Naive thymus-derived CD8-positive, alpha-beta T cell (primary cell): ENCODE data around the gene LRCH1. TPM values are rescaled to one million over a fixed set of nuclear protein-coding genes. Genes with fewer than 3 reads are reported as not detected.

Experiments
- ATAC-seq, 2 donors: fragments of 150-1000 bp; cut with Tn5 transposase in 1 of 2; sonication (Bioruptor Pico), chemical (Tn5 transposase) in 1 of 2; 1 replicate in 1 of 2; 2 replicates in 1 of 2; pipeline ENCODE4 v1.10.0; 2021; ENCODE audit warnings: mild to moderate bottlenecking in 2 of 2, moderate library complexity in 2 of 2
- POLR2A ChIA-PET: fragments of 350-600 bp; sonication (Branson Sonifier 250); formaldehyde crosslinking; loops from one replicate; lab custom pipeline; 2021; ENCODE audit warnings: antibody characterized with exemption; lab: Charles Lee
- DNase-seq, 10 donors: peaks; one replicate each; pipeline versions ENCODE4 v3.0.0 to v3.0.0-alpha.2; 2020 to 2022
- H3K27ac Mint-ChIP-seq, 10 donors: one replicate each; pipeline ENCODE4 v1.8.0; 2020 to 2022; ENCODE audit warnings: mild to moderate bottlenecking in 10 of 10, mixed read lengths in 10 of 10, moderate library complexity in 4 of 10, inconsistent platforms in 1 of 10
- H3K27me3 Mint-ChIP-seq, 5 donors: one replicate each; pipeline ENCODE4 v1.8.0; 2021 to 2022; ENCODE audit warnings: mixed read lengths in 5 of 5
- H3K36me3 Mint-ChIP-seq, 3 donors: one replicate each; pipeline ENCODE4 v1.8.0; 2020 to 2022; ENCODE audit warnings: mixed read lengths in 3 of 3, mild to moderate bottlenecking in 2 of 3, inconsistent platforms in 1 of 3
- H3K4me1 Mint-ChIP-seq, 4 donors: one replicate each; pipeline ENCODE4 v1.8.0; 2021 to 2022; ENCODE audit warnings: mixed read lengths in 4 of 4
- H3K4me3 Mint-ChIP-seq, 10 donors: one replicate each; pipeline ENCODE4 v1.8.0; 2020 to 2022; ENCODE audit warnings: mild to moderate bottlenecking in 10 of 10, mixed read lengths in 10 of 10, moderate library complexity in 6 of 10, inconsistent platforms in 1 of 10
- H3K9me3 Mint-ChIP-seq, 9 donors: one replicate each; pipeline ENCODE4 v1.8.0; 2020 to 2022; ENCODE audit warnings: mixed read lengths in 9 of 9, mild to moderate bottlenecking in 3 of 9, inconsistent platforms in 1 of 9, moderate library complexity in 1 of 9
- polyA plus RNA-seq, 3 donors: library from polyadenylated mRNA; unstranded; fragments of 300-500 nt; fragmentation: Illumina TruSeq; gene quantifications; one replicate each; pipeline ENCODE4 v1.2.3, GENCODE V29; 2021
- total RNA-seq, 8 experiments: library from RNA in 2 of 8; stranded (reverse) in 2 of 8; gene quantifications; one replicate each; pipeline ENCODE4 v1.2.3 and lab custom pipeline; 2021 to 2026

The LRCH1 gene
- total and polyA plus RNA-seq, 5 experiments from 2014 or later: 1.3 to 17.1 (median 3.8) TPM

GRCh38 chr13:46640843-46641242, 87.9 kb downstream of the LRCH1 start:
- POLR2A ChIA-PET: no interaction called here
- DNase-seq: no peak
- peaks cover 40 to 71% (median 50%) of the 10 kb centered on the region in 4 donors for H3K4me1 Mint-ChIP-seq
- no peak for ATAC-seq
- H3K27me3 Mint-ChIP-seq: no peaks in the 10 kb centered on the region
- no peaks in the 10 kb centered on the region for H3K9me3 Mint-ChIP-seq
- H3K27ac Mint-ChIP-seq: peak overlapping the region in 4 of 10 donors; percentile 3 to 72 (median 10)
- H3K36me3 Mint-ChIP-seq: peaks cover 0 to 8% (median 5%) of the 10 kb centered on the region in 3 donors
- H3K4me3 Mint-ChIP-seq: peak overlapping the region in 1 of 10 donors; percentile 44

- Mint-ChIP-seq H3K4me1 (peaks cover 39 to 74% (median 47%) of the 10 kb centered on the region in 4 donors), H3K9me3 (no peaks in the 10 kb centered on the region), H3K27ac (peak overlapping the region in 7 of 10 donors; percentile 4 to 53 (median 38)), H3K36me3 (peaks cover 0 to 7% (median 5%) of the 10 kb centered on the region in 3 donors), H3K4me3 (peak overlapping the region in 6 of 10 donors; percentile 8 to 77 (median 40)), H3K27me3 (no peaks in the 10 kb centered on the region)
- ATAC-seq (no peak), DNase-seq (no peak)
- POLR2A ChIA-PET: interaction anchor here (0.5 to 0.6 kb wide), 2 partner anchors 16 to 46 kb away, joined by 3 to 4 read pairs; no protein-coding TSS in a partner anchor
These were observed 88.5 kb downstream of the LRCH1 start for GRCh38 chr13:46641274-46642081.

DNA sequence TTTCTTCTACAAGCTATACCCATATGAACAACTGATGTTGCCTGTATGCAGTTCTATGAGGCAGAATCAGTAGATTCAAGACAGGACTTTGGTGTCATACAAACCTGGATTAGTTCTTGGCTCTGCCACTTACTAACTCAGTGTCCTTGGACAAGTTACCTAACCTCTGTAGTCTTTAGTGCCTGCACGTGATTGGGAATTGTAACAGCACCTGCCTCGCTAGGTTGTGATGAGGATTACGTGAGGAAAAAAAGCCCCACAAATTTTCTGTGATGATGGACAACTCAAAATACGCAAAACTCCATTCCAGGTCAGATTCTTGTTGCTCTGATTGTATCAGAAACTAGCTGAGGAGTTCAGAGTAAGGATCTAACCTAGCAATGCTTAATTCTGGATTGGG, 89.3 kb downstream of the LRCH1 start:
- POLR2A ChIA-PET: interaction anchor here (0.5 kb wide), 1 partner anchor 15 kb away, joined by 3 read pairs; no protein-coding TSS in a partner anchor
- no peak overlapping the region for H3K4me3 Mint-ChIP-seq
- DNase-seq: no peak

GRCh38 chr13:46643165-46643777, 90.3 kb downstream of the LRCH1 start:
- ATAC-seq (no peak), DNase-seq (no peak)
- H3K27me3 Mint-ChIP-seq: no peaks in the 10 kb centered on the region
- POLR2A ChIA-PET: no interaction called here
- peak overlapping the region in 2 of 10 donors; percentile 6 to 13 for H3K27ac Mint-ChIP-seq
- H3K9me3 Mint-ChIP-seq: no peaks in the 10 kb centered on the region
- peaks cover 33 to 84% (median 46%) of the 10 kb centered on the region in 4 donors for H3K4me1 Mint-ChIP-seq
- no peak overlapping the region for H3K4me3 Mint-ChIP-seq
- H3K36me3 Mint-ChIP-seq: no peaks in the 10 kb centered on the region

More for the DNA sequence above, 89.3 kb downstream of the LRCH1 start:
- Mint-ChIP-seq H3K27ac (peak overlapping the region in 1 of 10 donors; percentile 4), H3K4me1 (peaks cover 31 to 75% (median 41%) of the 10 kb centered on the region in 4 donors), H3K27me3 (no peaks in the 10 kb centered on the region), H3K36me3 (peaks cover 0 to 2% (median 0%) of the 10 kb centered on the region in 3 donors), H3K9me3 (no peaks in the 10 kb centered on the region)
- no peak for ATAC-seq

DNA sequence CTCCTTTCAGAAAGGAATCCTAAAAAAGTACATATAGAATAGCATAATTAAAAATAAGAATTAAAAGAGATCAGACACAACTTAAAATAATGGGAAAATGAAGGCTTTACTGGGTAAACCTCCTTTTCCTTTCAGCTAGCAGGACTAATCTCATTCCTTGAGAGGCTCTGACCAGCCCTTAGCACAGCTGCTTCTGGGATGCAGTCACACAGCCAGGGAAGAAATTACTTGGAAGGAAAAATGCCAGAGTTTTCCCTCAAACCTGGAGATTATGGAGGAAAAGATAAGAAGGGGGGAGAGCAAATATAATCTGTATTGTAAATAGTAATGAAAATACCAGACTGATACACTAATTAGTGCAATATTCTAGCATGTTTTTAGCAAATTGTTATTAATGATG, 91.8 kb downstream of the LRCH1 start:
- POLR2A ChIA-PET: no interaction called here
- H3K27ac Mint-ChIP-seq: no peak overlapping the region
- no peaks in the 10 kb centered on the region for H3K9me3 Mint-ChIP-seq
- DNase-seq: no peak
- no peak for ATAC-seq
- peaks cover 30 to 81% (median 46%) of the 10 kb centered on the region in 4 donors for H3K4me1 Mint-ChIP-seq
- no peak overlapping the region for H3K4me3 Mint-ChIP-seq
- no peaks in the 10 kb centered on the region for H3K36me3 Mint-ChIP-seq
- no peaks in the 10 kb centered on the region for H3K27me3 Mint-ChIP-seq

DNA sequence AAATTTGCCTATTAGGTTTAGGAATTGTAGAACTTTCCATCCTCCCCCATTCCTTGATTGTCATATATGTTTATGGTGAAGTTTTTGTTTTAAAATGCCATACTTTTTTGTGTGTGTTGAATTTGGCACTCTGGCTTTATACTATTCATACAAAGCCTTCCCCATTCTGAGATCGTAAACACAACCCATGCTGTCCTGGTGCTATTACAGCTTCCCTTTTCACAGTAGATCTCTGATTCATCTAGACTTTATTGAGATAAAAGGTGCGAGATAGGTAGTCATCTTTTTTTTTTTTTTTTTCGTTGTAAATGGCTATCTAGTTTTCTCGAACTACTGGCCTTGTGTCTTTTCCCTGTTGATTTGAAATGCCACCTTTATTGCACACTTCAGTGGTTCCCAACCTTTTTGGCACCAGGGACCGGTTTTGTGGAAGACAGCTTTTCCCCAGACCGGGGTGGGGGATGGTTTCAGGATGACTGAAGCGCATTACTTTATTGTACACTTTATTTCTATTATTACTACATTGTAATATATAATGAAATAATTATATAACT, 94.6 kb downstream of the LRCH1 start:
- Mint-ChIP-seq H3K27me3 (no peaks in the 10 kb centered on the region), H3K36me3 (peaks cover 0 to 11% (median 11%) of the 10 kb centered on the region in 3 donors), H3K9me3 (no peaks in the 10 kb centered on the region), H3K4me1 (peaks cover 20 to 74% (median 37%) of the 10 kb centered on the region in 4 donors), H3K4me3 (no peak overlapping the region), H3K27ac (no peak overlapping the region)
- POLR2A ChIA-PET: interaction anchor here (1.1 kb wide), 1 partner anchor 18 kb away, joined by 3 read pairs; no protein-coding TSS in a partner anchor
- DNase-seq: no peak
- ATAC-seq: no peak

GRCh38 chr13:46648166-46648607, 95.2 kb downstream of the LRCH1 start:
- H3K27ac Mint-ChIP-seq: no peak overlapping the region
- H3K9me3 Mint-ChIP-seq: no peaks in the 10 kb centered on the region
- H3K4me1 Mint-ChIP-seq: peaks cover 19 to 68% (median 32%) of the 10 kb centered on the region in 4 donors
- POLR2A ChIA-PET: no interaction called here
- DNase-seq (no peak), ATAC-seq (peak in 1 of 2 donors; percentile 36)
- H3K4me3 Mint-ChIP-seq: no peak overlapping the region
- peaks cover 0 to 11% (median 11%) of the 10 kb centered on the region in 3 donors for H3K36me3 Mint-ChIP-seq
- H3K27me3 Mint-ChIP-seq: no peaks in the 10 kb centered on the region

DNA sequence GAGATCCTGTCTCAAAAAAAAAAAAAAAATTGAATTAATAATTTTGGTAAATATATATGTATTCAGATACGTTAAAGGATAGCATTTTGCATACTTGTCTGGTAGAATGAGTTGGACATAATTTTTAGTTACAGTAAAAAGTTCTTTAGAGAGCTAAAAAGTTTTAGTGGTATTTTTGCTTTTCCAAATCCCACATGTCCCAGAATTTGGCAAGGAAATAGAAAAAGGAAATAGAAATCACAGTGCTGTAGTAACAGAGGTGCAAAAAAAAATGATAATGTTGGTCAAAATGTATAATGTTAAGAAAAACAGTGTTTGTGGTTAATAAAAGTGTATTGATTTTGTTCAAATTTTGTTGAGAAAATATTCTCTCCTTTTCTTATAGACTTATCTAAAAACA, 96.8 kb downstream of the LRCH1 start:
- Mint-ChIP-seq H3K4me1 (peaks cover 10 to 63% (median 33%) of the 10 kb centered on the region in 4 donors), H3K36me3 (peaks cover 0 to 13% (median 11%) of the 10 kb centered on the region in 3 donors), H3K4me3 (no peak overlapping the region), H3K27ac (peak overlapping the region in 1 of 10 donors; percentile 36), H3K27me3 (no peaks in the 10 kb centered on the region), H3K9me3 (no peaks in the 10 kb centered on the region)
- ATAC-seq (no peak), DNase-seq (no peak)
- POLR2A ChIA-PET: no interaction called here

DNA sequence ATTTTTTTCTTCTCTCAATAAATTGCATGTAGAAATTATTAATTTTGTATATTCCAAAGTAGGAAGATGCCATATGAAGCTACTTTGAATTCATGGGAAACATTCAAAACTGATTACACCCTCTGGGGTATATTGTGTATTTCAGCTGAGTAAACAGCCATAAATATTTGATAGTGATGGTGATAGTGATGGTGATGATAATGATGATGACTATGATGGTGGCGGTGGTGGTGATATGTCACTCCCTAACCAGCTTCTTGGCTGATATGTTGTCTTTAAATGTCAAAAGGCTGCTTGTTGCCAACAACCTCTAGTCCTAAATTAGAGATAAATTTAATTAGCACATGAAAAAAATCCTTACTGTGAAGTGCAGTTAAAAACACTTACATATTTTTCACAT, 102.0 kb downstream of the LRCH1 start:
- Mint-ChIP-seq H3K27me3 (no peaks in the 10 kb centered on the region), H3K4me1 (peaks cover 5 to 51% (median 41%) of the 10 kb centered on the region in 4 donors), H3K9me3 (no peaks in the 10 kb centered on the region), H3K4me3 (peak overlapping the region in 1 of 10 donors; percentile 49), H3K36me3 (peaks cover 0 to 13% (median 11%) of the 10 kb centered on the region in 3 donors), H3K27ac (peak overlapping the region in 7 of 10 donors; percentile 6 to 96 (median 69))
- POLR2A ChIA-PET: no interaction called here
- DNase-seq: no peak
- ATAC-seq: no peak

- Mint-ChIP-seq H3K4me1 (peaks cover 5 to 46% (median 37%) of the 10 kb centered on the region in 4 donors), H3K27ac (peak overlapping the region in 9 of 10 donors; percentile 32 to 96 (median 79)), H3K27me3 (no peaks in the 10 kb centered on the region), H3K4me3 (peak overlapping the region in 7 of 10 donors; percentile 10 to 73 (median 31)), H3K9me3 (no peaks in the 10 kb centered on the region), H3K36me3 (peaks cover 0 to 13% (median 12%) of the 10 kb centered on the region in 3 donors)
- DNase-seq: no peak
- POLR2A ChIA-PET: no interaction called here
- ATAC-seq: no peak
These were observed 102.6 kb downstream of the LRCH1 start for GRCh38 chr13:46655377-46656180.

DNA sequence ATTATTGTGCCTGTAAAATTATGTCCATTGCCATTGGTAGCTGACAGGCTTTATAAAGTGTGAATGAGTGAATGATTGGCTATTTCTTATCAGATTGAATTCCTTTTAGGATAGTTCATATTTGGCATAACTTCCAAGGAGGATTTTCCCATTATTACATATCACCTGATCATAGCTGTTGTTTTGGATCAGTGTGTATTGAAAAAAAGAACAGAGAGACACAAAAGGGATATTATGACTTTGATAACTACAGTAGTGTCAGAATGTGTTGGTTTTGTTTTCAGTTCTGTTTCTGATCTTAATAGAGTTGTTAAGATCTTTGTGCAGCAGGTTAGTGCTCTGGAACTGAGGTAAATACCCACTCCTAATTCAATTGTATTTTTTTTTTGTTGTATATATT, 103.8 kb downstream of the LRCH1 start:
- peak overlapping the region in 4 of 10 donors; percentile 4 to 74 (median 68) for H3K27ac Mint-ChIP-seq
- no peak for ATAC-seq

More for the DNA sequence above, 103.8 kb downstream of the LRCH1 start:
- POLR2A ChIA-PET: no interaction called here
- H3K9me3 Mint-ChIP-seq: no peaks in the 10 kb centered on the region
- H3K36me3 Mint-ChIP-seq: peaks cover 0 to 8% (median 6%) of the 10 kb centered on the region in 3 donors
- no peaks in the 10 kb centered on the region for H3K27me3 Mint-ChIP-seq
- H3K4me3 Mint-ChIP-seq: peak overlapping the region in 1 of 10 donors; percentile 21
- peaks cover 5 to 40% (median 30%) of the 10 kb centered on the region in 4 donors for H3K4me1 Mint-ChIP-seq
- DNase-seq: no peak
